Measurements from ENCODE around the gene NAALADL2. TPM values are rescaled to one million over a fixed set of nuclear protein-coding genes. Genes with fewer than 3 reads are reported as not detected.
A peak's percentile ranks its signal among the peaks of the same experiment; 100 is the strongest.

The NAALADL2 gene
- polyA plus RNA-seq (2013, experiment 1 of 2; ENCODE audit: insufficient read length), result 6.1 TPM
- polyA plus RNA-seq (2013, experiment 2 of 2; ENCODE audit: insufficient read length), result 7.4 TPM

DNA sequence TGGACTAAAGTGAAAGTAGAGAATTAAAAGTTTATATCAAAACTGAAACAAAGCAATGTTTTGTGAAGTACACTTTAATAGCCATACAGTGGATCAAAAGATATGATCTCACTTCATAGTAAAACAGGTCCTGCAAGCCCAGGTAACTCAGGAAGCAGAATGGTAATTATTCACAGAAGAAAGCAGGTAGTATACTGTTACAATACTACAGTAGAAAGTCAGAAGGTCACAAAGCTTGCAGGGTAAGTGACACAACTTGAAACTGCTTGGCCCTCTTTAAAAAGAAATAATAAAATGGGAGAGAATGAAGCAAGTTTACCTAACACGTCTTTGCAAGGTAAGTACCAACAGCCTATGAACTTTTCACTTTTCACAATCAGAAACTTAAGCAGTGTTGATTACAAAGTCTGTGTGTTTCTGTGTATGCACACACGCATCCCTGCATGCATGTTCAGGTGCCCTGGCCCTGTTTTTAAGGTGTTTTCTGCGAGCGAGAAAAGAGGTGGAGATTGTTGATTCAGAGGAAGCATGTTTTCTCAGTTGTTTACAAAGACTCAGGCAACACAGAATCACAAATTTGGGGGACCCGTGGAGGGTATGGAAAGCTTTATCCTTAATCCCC lies at the start of gene NAALADL2:
TSS of gene NAALADL2 (plus strand) at position 221 of the 622 bp plus-strand sequence.
- no peak for DNase-seq

DNA sequence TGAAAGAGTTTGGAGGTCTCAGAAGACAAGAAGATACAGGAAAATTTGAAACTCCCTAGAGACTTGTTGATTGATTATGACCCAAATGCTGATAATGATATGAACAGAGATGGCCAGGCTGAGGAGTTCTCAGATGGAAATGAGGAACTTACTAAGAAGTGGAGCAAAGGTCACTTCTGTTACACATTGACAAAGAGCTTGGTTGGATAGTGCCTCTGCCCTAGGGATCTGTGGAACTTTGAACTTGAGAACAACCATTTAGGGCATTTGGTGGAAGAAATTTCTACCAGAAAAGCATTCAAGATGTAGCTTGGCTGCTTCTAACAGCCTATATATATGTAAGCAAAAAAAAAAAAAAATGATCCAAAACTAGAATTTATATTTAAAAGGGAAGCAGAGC lies 48.9 kb upstream of the NAALADL2 start:
- no peak for DNase-seq

DNA sequence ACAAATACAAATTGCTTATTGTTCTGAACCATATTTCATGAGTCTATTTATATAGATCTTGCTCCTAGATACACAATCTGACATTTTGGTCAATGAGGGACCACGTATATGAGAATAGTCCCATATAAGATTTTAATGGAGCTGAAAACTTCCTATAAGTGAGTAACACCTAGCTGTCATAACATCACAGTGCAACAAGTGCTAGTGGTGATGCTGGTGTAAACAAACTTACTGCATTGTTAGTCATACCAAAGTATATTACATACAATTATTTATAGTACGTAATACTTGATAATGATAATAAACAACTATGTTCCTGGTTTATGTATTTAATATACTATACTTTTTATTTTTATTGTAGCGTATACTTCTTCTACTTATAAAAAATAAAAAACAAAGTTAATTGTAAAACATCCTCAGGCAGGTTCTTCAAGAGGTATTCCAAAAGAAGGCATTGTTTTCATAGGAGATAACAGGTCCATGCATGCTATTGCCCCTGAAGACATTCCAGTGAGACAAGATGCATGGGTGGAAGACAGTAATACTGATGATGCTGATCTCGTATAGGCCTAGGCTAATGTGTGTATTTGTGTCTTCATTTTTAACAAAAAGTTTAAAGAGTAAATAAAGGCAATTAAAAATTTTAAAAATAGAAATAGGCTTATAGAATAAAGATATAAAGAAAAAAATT lies 46.8 kb upstream of the NAALADL2 start:
- DNase-seq, result no peak

DNA sequence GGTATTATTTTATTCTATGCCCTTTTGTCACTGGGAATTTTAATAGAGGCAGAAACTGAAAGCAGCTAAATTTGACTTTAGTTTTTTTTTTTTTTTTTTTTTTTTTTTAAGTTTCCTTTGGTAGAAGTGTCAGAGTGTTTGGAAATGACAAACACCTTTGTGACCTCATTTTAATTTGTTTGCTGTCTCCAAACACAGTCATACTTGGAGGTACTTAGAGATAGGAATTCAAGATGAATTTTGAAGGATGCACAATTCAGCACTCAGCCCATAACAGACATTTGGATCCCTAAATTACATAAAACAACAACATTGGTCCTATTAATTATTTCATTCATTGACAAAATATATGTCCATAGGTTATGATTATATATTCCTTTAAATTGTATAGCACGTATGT lies 43.4 kb upstream of the NAALADL2 start:
- DNase-seq, result no peak

DNA sequence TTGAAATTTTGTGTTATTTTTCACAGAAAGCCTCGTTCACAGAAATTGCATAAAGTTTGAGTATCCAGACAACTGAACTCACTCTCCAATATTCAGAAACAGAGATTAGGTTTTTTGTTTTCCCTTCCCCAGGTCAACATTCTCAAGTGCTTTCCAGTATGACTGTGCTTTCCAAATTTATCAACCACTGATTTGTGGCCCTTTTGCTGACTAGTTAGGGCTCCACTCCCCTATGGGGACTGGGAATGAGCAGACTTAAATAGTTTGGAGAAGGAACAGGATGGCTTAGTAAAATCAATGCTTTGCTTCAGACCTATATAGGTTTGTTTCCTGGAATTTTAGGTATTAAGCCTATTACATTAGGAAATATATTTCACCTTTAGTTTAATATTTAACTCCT lies 38.2 kb upstream of the NAALADL2 start:
- no peak for DNase-seq

DNA sequence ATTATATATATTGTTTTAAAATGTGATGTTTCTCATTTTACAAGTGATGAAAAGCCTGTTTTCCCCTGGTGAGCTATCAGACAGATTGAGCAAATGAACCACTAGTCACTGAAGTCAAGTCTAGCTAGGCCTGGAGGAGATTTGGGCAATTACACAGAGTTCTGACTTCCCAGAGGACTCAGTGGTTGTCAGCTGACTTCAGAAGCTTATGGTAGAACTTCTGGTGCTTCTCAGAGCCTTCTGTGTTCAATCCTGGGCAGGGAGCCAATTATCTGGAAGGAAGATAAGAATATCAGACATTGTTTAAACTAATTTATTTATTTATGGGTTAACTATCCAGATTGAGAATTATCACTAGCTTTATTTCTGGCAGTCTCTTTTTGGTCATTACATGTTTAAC lies 37.7 kb upstream of the NAALADL2 start:
- DNase-seq, result peak; percentile 20

DNA sequence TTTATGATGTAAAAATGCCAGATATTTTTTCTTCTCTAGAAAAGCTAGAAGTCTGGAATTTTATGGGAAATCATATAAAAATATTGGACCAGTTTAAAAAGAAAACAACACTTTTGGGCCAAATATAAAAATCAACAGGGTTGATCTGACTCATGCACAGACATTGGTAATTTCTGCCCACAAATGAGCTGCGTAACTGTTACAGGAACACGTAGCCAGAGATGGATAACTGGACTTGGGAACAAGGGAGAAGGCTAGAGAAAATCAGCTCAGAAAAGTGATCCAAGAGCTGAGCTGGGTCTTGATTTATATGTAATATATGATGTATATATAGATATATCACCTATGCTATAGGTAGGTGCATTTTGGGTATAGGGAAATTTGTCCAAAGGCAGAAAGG lies 36.8 kb upstream of the NAALADL2 start:
- no peak for DNase-seq

DNA sequence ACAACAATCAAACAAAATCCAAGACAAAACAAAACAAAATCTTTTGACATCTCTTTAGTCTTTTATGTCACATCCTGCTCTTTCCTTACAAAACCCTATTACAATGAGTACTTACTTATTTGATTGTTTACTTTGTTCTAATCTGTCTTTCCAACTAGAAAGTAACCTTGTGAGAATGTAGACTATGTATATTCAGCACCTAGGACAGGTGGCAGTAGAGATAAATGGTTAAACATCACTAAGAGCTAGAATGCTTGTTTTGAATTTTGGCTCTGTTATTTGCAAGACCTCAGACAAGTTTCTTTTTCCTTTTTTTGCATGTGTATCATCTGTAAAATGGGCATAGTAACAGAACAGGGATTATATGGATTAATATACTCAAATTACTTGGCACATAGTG lies 33.1 kb upstream of the NAALADL2 start:
- no peak for DNase-seq

DNA sequence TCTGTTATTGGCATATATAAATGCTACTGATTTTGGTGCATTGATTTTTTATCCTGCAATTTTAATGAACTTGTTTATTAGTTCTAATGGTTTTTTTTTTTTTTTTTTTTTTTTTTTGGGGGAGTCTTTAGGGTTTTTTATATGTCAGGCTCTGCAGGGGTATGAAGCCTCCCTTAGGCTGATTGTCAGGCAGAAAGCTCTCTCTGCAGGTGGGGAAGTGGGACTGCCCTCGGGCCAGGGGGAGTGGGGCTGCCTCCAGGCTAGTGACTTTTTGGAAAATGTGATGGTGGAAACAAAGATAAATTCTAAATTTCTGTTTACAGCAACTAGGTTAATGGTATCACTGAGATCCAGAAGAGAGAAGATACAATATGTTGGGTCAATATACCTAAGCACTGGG lies 14.4 kb upstream of the NAALADL2 start:
- no peak for DNase-seq

DNA sequence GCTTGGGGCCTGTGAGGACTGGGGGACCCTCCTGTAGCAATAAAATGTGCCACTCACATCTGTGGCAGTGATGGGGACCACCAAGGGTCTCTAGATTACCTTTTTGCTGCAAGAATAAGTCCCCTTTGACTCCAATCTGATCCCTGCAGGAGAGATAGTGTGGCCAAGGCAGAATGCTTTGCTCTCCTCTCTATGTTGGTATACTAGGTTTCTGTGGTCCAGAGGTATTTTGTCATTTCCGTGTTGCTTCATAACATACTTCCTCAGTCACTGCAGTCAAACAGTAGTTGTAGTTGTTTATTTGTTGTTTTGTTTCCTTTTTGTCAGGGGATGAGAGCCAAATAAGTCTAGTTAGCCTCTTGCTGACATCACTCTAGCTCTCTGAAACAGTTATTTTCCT lies 13.1 kb upstream of the NAALADL2 start:
- no peak for DNase-seq

DNA sequence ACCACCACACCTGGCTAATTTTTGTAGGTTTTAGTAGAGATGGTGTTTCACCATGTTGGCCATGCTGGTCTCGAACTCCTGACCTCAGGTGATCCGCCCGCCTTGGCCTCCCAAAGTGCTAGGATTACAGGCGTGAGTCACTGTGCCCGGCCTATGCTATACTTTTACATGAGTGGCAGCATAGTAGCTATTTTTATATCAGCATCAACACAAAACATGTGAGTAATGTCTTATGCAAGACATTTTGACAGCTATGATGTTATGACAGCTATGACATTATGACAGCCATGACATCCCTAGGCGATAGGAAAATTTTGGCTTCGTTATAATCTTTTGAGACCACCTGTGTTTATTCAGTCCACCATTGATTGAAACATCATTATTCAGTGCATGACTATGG lies 4.1 kb upstream of the NAALADL2 start:
- DNase-seq, result no peak

DNA sequence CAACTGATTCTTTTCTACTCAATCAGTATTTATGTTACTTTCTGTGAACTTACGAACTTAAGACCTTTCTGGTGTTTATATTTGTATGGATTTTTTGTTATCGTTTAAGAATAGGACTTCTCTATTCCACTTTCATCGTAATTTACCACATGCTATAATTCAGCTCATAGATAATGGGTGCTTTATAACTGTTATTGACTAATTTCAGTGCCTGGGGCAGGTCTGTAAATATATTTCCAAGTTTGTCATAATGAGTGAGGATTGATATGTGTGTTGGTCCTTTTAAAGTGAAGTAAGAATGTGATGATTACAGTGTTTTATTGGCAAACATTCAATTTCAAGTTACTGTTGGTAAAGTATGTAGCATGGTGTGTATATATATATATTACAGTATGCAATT lies 1.8 kb upstream of the NAALADL2 start:
- no peak for DNase-seq

DNA sequence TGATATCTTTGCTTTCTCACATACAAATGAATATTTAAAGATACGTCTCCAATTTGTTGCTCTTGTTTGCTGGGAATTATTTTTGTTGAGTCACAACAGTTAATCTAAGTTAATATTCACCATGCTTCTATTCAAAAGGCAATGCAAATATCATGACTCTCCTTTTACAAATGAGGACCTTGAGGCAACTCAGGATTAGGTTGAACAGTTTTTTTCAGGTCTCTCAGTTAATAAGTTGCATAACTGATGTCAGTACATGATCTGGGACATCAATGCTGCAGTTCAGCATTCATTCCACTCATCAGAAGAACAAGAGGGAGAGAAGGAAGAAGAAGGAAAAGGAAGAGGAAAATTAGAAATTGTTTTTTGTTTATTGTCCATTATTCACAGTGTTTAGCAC lies 781 bp upstream of the NAALADL2 start:
- DNase-seq, result no peak

DNA sequence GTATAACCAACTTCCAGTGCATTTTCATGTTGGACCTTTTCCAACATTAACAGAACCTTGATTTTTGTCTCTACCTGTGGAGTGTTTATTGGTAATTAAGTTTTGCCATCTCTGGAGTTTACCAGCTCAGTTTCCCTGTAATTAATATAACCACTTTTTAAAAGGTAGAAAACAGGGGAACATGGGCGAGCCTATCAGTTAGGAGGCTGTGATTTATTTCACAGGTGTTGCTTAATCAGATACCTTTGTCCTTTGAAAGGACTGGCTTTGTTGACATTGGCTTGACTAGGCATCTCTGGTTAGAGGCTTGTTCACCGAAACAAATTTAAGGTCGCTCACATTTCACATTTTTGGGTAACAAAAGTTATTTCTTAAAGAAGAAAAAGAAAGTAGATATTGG lies 622 bp downstream of the NAALADL2 start:
- no peak for DNase-seq

DNA sequence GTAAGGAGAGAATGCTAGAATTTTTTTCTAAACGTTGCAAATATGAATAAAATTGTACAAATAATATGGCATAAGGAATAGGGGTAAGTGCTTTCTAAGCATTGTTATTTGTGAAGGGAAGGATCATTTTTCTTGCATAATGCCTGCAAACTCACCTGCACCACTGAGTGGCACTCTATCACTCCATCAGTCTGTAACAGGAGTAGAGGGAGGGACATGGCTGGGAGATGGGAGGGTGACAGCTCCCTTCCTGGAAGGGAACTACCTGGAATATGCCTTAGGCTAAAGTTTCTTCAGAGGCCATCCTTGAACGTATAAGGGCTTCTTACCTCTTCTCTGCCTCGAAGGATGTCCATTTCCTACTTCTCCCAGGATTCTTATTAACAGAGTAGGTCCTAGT lies 3.0 kb downstream of the NAALADL2 start:
- DNase-seq, result no peak

DNA sequence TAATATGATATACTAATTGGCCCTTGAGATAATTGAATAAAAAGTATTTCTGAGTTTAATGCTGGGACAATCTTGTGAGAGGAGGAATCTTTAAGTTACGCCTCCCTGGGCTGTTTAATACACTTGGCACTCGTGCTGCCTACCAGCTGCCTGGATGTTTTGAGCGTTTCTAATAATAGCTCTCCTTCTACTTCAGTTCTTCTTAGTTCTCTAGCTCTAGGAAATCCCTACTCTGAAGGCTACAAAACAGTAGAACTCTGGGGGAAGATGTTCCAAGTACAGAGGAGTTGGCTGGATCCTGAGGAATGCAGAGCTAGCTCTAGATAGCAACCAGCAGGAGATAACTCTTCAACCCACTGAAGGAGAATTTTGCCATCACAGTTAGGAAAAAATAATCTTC lies 3.5 kb downstream of the NAALADL2 start:
- no peak for DNase-seq

DNA sequence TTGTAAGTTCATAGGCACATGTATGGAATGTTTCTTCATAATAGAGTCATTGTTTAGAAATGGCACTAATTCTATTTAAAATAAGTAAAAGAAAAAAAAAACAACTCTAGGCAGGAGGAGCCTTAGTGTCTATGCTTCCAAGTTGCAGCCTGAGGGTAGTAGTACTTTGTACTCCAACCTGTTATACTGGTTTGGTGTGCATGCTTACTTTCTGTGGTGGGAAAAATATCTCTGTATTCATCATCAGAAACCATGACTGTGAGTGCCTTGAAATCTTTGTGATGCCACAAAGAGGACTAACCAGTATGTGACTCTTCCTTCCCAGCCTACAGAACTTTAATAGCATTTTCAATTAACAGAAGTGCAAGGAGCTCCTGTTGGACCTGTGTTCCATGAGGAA lies 4.4 kb downstream of the NAALADL2 start:
- no peak for DNase-seq

DNA sequence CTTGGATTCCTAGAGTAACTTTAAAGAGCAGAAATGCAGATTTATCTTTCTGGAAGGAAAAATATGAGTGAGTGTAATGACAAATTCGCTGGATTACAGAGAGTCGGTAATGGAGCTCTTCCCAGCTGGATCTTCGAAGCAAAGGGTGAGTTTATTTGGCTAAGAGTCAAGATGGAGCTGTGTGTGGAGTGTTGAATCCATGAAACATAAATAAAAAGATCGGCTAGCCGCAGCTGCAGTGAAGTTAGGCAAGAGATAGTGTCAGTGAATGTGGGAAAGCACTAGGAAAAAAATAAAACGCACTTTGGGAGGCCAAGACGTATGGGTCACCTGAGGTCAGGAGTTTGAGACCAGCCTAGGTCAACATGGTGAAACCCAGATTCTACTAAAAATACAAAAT lies 10.3 kb downstream of the NAALADL2 start:
- DNase-seq, result no peak

DNA sequence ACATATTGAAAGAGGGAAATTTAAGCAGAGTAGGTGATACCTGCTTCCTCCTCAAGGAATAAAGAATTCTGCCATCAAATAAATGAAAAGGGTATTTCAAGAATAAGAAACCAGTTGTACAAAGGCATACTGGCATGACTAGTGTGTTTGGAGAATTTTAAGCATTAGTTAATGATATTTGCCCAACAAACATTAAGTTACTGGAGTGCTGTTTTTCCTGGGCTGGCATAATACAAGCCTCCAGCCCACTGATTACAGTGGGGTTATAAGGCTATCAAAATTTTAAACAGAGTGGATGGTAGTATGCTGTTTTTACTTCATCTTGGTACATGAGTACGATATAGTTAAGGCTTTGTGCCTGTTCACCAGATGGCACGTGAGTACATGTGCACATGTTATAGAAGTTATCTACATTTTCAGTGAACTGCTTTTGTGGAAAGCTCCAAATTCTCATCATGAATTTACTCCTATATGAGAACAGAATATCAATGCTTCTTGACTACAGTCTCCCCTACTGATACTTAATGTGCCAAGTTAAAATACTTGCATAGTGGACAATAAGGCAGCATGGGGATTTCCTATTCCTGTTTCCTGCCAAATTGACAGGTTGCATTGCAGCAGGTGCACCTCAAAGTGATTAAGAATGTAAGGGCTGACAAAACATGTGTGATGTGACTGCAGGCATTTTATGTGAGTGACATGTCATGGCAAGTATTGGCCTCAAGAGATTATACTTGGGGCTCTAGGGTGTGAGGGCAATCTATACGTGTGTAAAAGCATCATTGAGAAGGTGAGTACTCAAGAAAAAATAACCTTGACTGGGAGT lies 14.9 kb downstream of the NAALADL2 start:
- DNase-seq, result no peak

DNA sequence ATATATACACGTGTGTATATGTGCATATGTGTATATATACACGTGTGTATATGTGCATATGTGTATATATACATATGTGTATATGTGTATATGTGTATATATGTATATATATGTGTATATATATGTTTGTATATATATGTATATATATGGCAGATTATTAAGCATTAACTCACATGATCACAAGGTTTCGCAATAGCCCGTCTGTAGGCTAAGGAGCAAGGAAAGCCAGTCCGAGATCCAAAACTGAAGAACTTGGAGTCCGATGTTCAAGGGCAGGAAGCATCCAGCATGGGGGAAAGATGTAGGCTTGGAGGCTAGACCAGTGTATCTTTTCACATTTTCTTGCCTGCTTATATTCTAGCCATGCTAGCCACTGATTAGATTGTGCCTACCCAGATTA lies 23.7 kb downstream of the NAALADL2 start:
- DNase-seq, result no peak

DNA sequence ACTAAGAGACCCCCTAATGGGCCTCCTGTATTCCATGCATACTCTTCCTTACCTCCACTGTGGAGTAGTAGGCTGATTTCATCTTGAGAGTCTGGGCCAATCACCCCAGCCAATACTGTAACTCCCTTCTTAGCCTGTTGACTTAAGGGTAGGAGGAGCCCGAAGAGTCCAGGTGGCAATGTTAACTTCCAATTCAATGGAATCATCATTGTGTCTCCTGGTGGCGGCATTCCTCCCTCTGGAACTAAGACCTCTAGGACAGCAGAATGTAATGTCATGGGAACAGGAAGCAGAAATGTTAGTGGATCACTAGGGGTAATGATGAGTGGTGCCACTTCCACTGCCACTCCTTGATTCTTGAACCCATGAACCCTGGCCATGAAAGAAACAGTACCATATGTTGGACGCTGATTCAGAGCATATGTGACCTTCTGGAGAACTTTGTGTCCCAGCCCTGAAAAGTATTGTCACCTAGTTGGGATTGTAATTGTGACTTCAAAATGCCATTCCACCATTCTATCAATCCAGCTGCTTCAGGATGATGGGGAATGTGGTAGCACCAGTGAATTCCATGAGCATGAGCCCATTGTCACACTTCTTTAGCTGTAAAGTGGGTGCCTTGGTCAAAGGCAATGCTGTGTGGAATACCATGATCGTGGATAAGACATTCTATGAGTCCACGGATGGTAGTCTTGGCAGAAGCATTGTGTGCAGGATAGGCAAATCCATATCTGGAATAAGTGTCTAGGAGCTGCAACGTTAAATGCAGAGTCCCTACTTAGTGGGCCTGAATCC lies 24.9 kb downstream of the NAALADL2 start:
- DNase-seq, result no peak

DNA sequence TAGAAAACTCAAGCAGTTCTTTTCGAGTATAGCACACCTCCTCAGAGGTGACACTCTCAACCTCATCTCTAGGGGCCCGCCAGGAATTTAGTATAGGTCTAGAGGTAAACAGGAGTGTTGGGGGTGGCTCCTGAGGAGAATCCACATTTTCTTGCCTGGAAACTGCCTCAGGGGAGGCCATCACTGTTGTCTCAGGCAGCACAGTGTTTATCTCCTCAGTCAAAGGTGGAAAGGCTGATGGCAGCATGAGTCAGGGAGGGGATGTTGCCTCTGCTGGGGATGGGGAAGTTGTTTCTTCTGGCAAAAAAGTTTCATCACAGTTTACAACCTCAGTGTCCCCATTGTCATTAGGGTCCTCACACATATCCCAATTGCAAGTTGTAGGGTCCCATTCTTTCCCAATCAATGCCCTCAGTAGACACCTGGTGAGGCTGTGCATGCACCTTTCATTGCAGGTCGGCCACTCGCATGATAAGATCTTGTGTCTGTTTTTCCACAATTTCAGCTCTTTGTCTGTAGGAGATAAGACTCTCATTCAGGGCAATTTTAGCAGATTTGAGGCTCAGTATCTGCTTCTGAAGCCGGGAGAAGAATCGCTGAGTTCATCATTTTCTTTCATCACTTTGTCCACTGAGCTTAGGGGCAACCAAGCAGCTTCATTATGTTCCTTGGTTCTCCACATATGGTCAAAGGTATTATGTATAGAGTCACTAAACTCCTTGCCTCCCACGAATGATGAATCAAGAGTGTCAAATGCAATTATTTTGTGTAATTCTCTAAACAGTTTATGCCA lies 25.8 kb downstream of the NAALADL2 start:
- no peak for DNase-seq

Data from fibroblast of skin of scalp (primary cell).